Stimulated activated CD4-positive, alpha-beta T cell treated with anti-CD3 and anti-CD28 coated beads, Interleukin-15, amount 100 ng/mL, for 1 hour (primary cell): ENCODE results near the gene NUP42.

Experiments used
- DNase-seq, 2 donors: peaks; one replicate each; pipeline ENCODE4 v3.0.0-alpha.2; 2020; ENCODE audit warnings: low read depth in 1 of 2, low spot score in 1 of 2

The NUP42 gene

GRCh38 chr7:23232966-23233365 is 51.1 kb downstream of the NUP42 start:
- DNase-seq: no peak

GRCh38 chr7:23234569-23235296 is 52.9 kb downstream of the NUP42 start:
- no peak for DNase-seq

GRCh38 chr7:23235813-23236221 is 54.0 kb downstream of the NUP42 start:
- DNase-seq: no peak

GRCh38 chr7:23237000-23237399 is 55.2 kb downstream of the NUP42 start:
- DNase-seq: no peak

GRCh38 chr7:23238983-23239652 is 57.3 kb downstream of the NUP42 start:
- no peak for DNase-seq

GRCh38 chr7:23239698-23240097 is 57.9 kb downstream of the NUP42 start:
- DNase-seq: no peak

GRCh38 chr7:23242321-23242720 is 60.5 kb downstream of the NUP42 start:
- DNase-seq: no peak

- DNase-seq: no peak
These were observed 61.1 kb downstream of the NUP42 start for GRCh38 chr7:23242935-23243334.

GRCh38 chr7:23246555-23246954 is 64.7 kb downstream of the NUP42 start, which contains the start of gene GPNMB:
TSS of gene GPNMB (plus strand) at chr7:23246775. CDS start at chr7:23246858, 83 bp downstream.
- no peak for DNase-seq

- no peak for DNase-seq
These were observed 65.3 kb downstream of the NUP42 start for GRCh38 chr7:23247046-23247602.

- no peak for DNase-seq
These were observed 65.9 kb downstream of the NUP42 start for GRCh38 chr7:23247603-23248335.

GRCh38 chr7:23249486-23249885 is 67.6 kb downstream of the NUP42 start:
- DNase-seq: no peak
